Measurements from ENCODE around the gene TMEM40.
A peak's percentile ranks its signal among the peaks of the same experiment; 100 is the strongest.
"Not testable (repeated sequence)": the region's sequence is repeated elsewhere in the genome, so short reads cannot be mapped to it uniquely, and the experiment has no call there.

The TMEM40 gene

GRCh38 chr3:12787346-12787745 lies 28.3 kb upstream of the TMEM40 start:
- H3K4me3 ChIP-seq (replicated peaks in 1 of 2; ENCODE audit: low read depth in 2 of 2, low read length in 2 of 2), result not testable (repeated sequence)
- DNase-seq (ENCODE audit: low read depth in 2 of 2), result peak; percentile 43 to 48
- peak; percentile 47 for TF ChIP-seq CTCF (IDR thresholded peaks at IDR 0.05; ENCODE audit: low read depth, low read length)

GRCh38 chr3:12785096-12785495 lies 26.0 kb upstream of the TMEM40 start:
- H3K4me3 ChIP-seq (replicated peaks in 1 of 2; ENCODE audit: low read depth in 2 of 2, low read length in 2 of 2), result no peak overlapping the region
- DNase-seq (ENCODE audit: low read depth in 2 of 2), result no peak
- no peak for TF ChIP-seq CTCF (IDR thresholded peaks at IDR 0.05; ENCODE audit: low read depth, low read length)

GRCh38 chr3:12782172-12782815 lies 23.2 kb upstream of the TMEM40 start:
- H3K4me3 ChIP-seq (replicated peaks in 1 of 2; ENCODE audit: low read depth in 2 of 2, low read length in 2 of 2), result no peak overlapping the region
- no peak for TF ChIP-seq CTCF (IDR thresholded peaks at IDR 0.05; ENCODE audit: low read depth, low read length)
- DNase-seq (ENCODE audit: low read depth in 2 of 2), result peak; percentile 14 to 75

- no peak for DNase-seq (ENCODE audit: low read depth in 2 of 2)
- H3K4me3 ChIP-seq (replicated peaks in 1 of 2; ENCODE audit: low read depth in 2 of 2, low read length in 2 of 2), result no peak overlapping the region
- TF ChIP-seq CTCF (IDR thresholded peaks at IDR 0.05; ENCODE audit: low read depth, low read length), result no peak
Observed at GRCh38 chr3:12780751-12781150, 21.7 kb upstream of the TMEM40 start.

- no peak for TF ChIP-seq CTCF (IDR thresholded peaks at IDR 0.05; ENCODE audit: low read depth, low read length)
- H3K4me3 ChIP-seq (replicated peaks in 1 of 2; ENCODE audit: low read depth in 2 of 2, low read length in 2 of 2), result no peak overlapping the region
- DNase-seq (ENCODE audit: low read depth in 2 of 2), result no peak
Observed at GRCh38 chr3:12777171-12777570, 18.1 kb upstream of the TMEM40 start.

- DNase-seq (ENCODE audit: low read depth in 2 of 2); H3K4me3 ChIP-seq (replicated peaks in 1 of 2; ENCODE audit: low read depth in 2 of 2, low read length in 2 of 2): not testable (repeated sequence)
Observed at GRCh38 chr3:12775970-12776369, 16.9 kb upstream of the TMEM40 start.

- TF ChIP-seq CTCF (IDR thresholded peaks at IDR 0.05; ENCODE audit: low read depth, low read length), result no peak
- no peak overlapping the region for H3K4me3 ChIP-seq (replicated peaks in 1 of 2; ENCODE audit: low read depth in 2 of 2, low read length in 2 of 2)
- no peak for DNase-seq (ENCODE audit: low read depth in 2 of 2)
Observed at GRCh38 chr3:12775226-12775625, 16.2 kb upstream of the TMEM40 start.
